Measurements from ENCODE around the gene BLMH. TPM values are rescaled to one million over a fixed set of nuclear protein-coding genes. Genes with fewer than 3 reads are reported as not detected.

BLMH gene
- total RNA-seq, 1 experiment from 2014 or later = 94.3 TPM

- H3K9me3 ChIP-seq (ENCODE audit: low read depth, low read length, poor library complexity, severe bottlenecking) = no peaks in the 10 kb centered on the region
- peaks cover 9% of the 10 kb centered on the region for H3K4me1 ChIP-seq (ENCODE audit: insufficient read depth, low read length, poor library complexity, severe bottlenecking)
- no peak for DNase-seq (ENCODE audit: low spot score)
- no TSS peak for BruUV-seq (replicated peaks)
- no peak overlapping the region for H3K4me3 ChIP-seq (ENCODE audit: low read depth, low read length, poor library complexity, severe bottlenecking)
- H3K36me3 ChIP-seq (ENCODE audit: insufficient read depth, low read length, poor library complexity, severe bottlenecking) = no peaks in the 10 kb centered on the region
- H3K27ac ChIP-seq (ENCODE audit: low read depth, low read length, poor library complexity, severe bottlenecking) = no peak overlapping the region
- CTCF ChIA-PET = no interaction called here
- intact Hi-C loops (cut with micrococcal nuclease; ENCODE audit: unreplicated experiment) = no loop called here
- no peaks in the 10 kb centered on the region for H3K27me3 ChIP-seq (replicated peaks; ENCODE audit: insufficient read depth, low read depth, low read length, poor library complexity)
- TF ChIP-seq CTCF (conservative IDR thresholded peaks at IDR 0.05; ENCODE audit: low read depth, low read length) (no peak), EZH2 (IDR thresholded peaks at IDR 0.05; ENCODE audit: borderline replicate concordance, low read depth, low read length, poor library complexity, severe bottlenecking) (no peak)
- POLR2A ChIA-PET (ENCODE audit: low non-redundant PET) = interaction anchor here (0.6 kb wide), 1 partner anchor 51 kb away, joined by 7 read pairs; no protein-coding TSS in a partner anchor
Observed at GRCh38 chr17:30324723-30325122, 33.0 kb upstream of the BLMH start.

- CTCF ChIA-PET = no interaction called here
- intact Hi-C loops (cut with micrococcal nuclease; ENCODE audit: unreplicated experiment) = no loop called here
- Histone ChIP-seq H3K4me3 (ENCODE audit: low read depth, low read length, poor library complexity, severe bottlenecking) (no peak overlapping the region), H3K27ac (ENCODE audit: low read depth, low read length, poor library complexity, severe bottlenecking) (no peak overlapping the region), H3K27me3 (replicated peaks; ENCODE audit: insufficient read depth, low read depth, low read length, poor library complexity) (no peaks in the 10 kb centered on the region), H3K36me3 (ENCODE audit: insufficient read depth, low read length, poor library complexity, severe bottlenecking) (no peaks in the 10 kb centered on the region), H3K4me1 (ENCODE audit: insufficient read depth, low read length, poor library complexity, severe bottlenecking) (peaks cover 9% of the 10 kb centered on the region), H3K9me3 (ENCODE audit: low read depth, low read length, poor library complexity, severe bottlenecking) (no peaks in the 10 kb centered on the region)
- TF ChIP-seq CTCF (conservative IDR thresholded peaks at IDR 0.05; ENCODE audit: low read depth, low read length) (no peak), EZH2 (IDR thresholded peaks at IDR 0.05; ENCODE audit: borderline replicate concordance, low read depth, low read length, poor library complexity, severe bottlenecking) (no peak)
- POLR2A ChIA-PET (ENCODE audit: low non-redundant PET) = interaction anchor here (1.0 kb wide), 1 partner anchor 206 kb away, joined by 3 read pairs; no protein-coding TSS in a partner anchor
- no TSS peak for BruUV-seq (replicated peaks)
- peak; percentile 66 for DNase-seq (ENCODE audit: low spot score)
Observed at GRCh38 chr17:30323895-30324319, 32.2 kb upstream of the BLMH start.

- ChIA-PET POLR2A (ENCODE audit: low non-redundant PET) (interaction anchor here (1.0 kb wide), 1 partner anchor 206 kb away, joined by 3 read pairs; no protein-coding TSS in a partner anchor), CTCF (no interaction called here)
- H3K4me3 ChIP-seq (ENCODE audit: low read depth, low read length, poor library complexity, severe bottlenecking) = no peak overlapping the region
- no peaks in the 10 kb centered on the region for H3K36me3 ChIP-seq (ENCODE audit: insufficient read depth, low read length, poor library complexity, severe bottlenecking)
- H3K9me3 ChIP-seq (ENCODE audit: low read depth, low read length, poor library complexity, severe bottlenecking) = no peaks in the 10 kb centered on the region
- TF ChIP-seq EZH2 (IDR thresholded peaks at IDR 0.05; ENCODE audit: borderline replicate concordance, low read depth, low read length, poor library complexity, severe bottlenecking) (no peak), CTCF (conservative IDR thresholded peaks at IDR 0.05; ENCODE audit: low read depth, low read length) (no peak)
- peaks cover 9% of the 10 kb centered on the region for H3K4me1 ChIP-seq (ENCODE audit: insufficient read depth, low read length, poor library complexity, severe bottlenecking)
- intact Hi-C loops (cut with micrococcal nuclease; ENCODE audit: unreplicated experiment) = no loop called here
- BruUV-seq (replicated peaks) = no TSS peak
- H3K27me3 ChIP-seq (replicated peaks; ENCODE audit: insufficient read depth, low read depth, low read length, poor library complexity) = no peaks in the 10 kb centered on the region
- H3K27ac ChIP-seq (ENCODE audit: low read depth, low read length, poor library complexity, severe bottlenecking) = no peak overlapping the region
- DNase-seq (ENCODE audit: low spot score) = no peak
Observed at GRCh38 chr17:30323262-30323894, 31.6 kb upstream of the BLMH start.

Measured in A673 (cell line).